Neural crest cell (in vitro differentiated cells): ENCODE data around the gene GPHN. TPM values are rescaled to one million over a fixed set of nuclear protein-coding genes. Genes with fewer than 3 reads are reported as not detected.

ENCODE experiments used
- DNase-seq: peaks from one replicate; pipeline ENCODE4 v3.0.0; 2021; ENCODE audit warnings: low read depth, mixed read lengths, low spot score
- H3K27ac Mint-ChIP-seq: one replicate; pipeline ENCODE4 v1.8.0; 2021; ENCODE audit warnings: mild to moderate bottlenecking, mixed read lengths; ENCODE audit not compliant: unreplicated experiment
- H3K27me3 Mint-ChIP-seq: 2 replicates; pipeline ENCODE4 v1.8.0; 2021; ENCODE audit warnings: low read depth, mild to moderate bottlenecking, mixed read lengths
- H3K36me3 Mint-ChIP-seq: 2 replicates; pipeline ENCODE4 v1.8.0; 2021; ENCODE audit warnings: low read depth, mild to moderate bottlenecking, mixed read lengths
- H3K4me1 Mint-ChIP-seq: 2 replicates; pipeline ENCODE4 v1.8.0; 2021; ENCODE audit warnings: mixed read lengths
- H3K4me3 Mint-ChIP-seq: one replicate; pipeline ENCODE4 v1.8.0; 2021; ENCODE audit warnings: mild to moderate bottlenecking, mixed read lengths
- H3K9me3 Mint-ChIP-seq: 2 replicates; pipeline ENCODE4 v1.8.0; 2021; ENCODE audit warnings: mixed read lengths
- total RNA-seq: library from RNA; stranded (reverse); gene quantifications from 2 replicates; pipeline ENCODE4 v1.2.1, GENCODE V29; 2021
- TF ChIP-seq, protein P1 (sequence below): fragments of 200-600 bp; sonication (generic); conservative IDR thresholded peaks from 2 replicates; pipeline ENCODE4 v1.5.0; 2021; ENCODE audit warnings: antibody characterized with exemption, mild to moderate bottlenecking

GPHN gene
- total RNA-seq, 1 donor from 2014 or later: 43.5 TPM

DNA sequence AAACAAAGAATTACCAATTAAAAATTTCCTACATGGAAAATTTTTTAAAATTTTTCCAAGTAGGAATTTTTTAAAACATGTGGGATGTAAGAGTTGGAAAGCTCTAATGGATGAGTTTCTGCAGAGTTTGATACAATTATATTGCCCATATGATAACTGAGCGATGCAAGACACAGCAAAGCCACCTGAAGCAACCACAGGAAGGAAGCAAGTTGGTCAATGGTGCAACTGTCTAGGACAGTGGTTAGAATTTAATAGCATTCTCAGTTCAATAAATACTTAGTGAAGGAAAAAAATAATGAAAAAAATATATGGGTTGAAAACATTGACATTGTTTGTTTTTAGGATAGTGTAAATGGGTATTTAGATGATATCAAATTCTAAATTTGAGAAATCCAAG is 502.7 kb downstream of the GPHN start:
- H3K27ac Mint-ChIP-seq: no peak overlapping the region
- no peaks in the 10 kb centered on the region for H3K9me3 Mint-ChIP-seq
- TF ChIP-seq, protein P1, sequence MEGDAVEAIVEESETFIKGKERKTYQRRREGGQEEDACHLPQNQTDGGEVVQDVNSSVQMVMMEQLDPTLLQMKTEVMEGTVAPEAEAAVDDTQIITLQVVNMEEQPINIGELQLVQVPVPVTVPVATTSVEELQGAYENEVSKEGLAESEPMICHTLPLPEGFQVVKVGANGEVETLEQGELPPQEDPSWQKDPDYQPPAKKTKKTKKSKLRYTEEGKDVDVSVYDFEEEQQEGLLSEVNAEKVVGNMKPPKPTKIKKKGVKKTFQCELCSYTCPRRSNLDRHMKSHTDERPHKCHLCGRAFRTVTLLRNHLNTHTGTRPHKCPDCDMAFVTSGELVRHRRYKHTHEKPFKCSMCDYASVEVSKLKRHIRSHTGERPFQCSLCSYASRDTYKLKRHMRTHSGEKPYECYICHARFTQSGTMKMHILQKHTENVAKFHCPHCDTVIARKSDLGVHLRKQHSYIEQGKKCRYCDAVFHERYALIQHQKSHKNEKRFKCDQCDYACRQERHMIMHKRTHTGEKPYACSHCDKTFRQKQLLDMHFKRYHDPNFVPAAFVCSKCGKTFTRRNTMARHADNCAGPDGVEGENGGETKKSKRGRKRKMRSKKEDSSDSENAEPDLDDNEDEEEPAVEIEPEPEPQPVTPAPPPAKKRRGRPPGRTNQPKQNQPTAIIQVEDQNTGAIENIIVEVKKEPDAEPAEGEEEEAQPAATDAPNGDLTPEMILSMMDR: no peak
- H3K4me1 Mint-ChIP-seq: no peaks in the 10 kb centered on the region
- H3K4me3 Mint-ChIP-seq: no peak overlapping the region
- H3K36me3 Mint-ChIP-seq: no peaks in the 10 kb centered on the region
- DNase-seq: no peak
- H3K27me3 Mint-ChIP-seq: no peaks in the 10 kb centered on the region

DNA sequence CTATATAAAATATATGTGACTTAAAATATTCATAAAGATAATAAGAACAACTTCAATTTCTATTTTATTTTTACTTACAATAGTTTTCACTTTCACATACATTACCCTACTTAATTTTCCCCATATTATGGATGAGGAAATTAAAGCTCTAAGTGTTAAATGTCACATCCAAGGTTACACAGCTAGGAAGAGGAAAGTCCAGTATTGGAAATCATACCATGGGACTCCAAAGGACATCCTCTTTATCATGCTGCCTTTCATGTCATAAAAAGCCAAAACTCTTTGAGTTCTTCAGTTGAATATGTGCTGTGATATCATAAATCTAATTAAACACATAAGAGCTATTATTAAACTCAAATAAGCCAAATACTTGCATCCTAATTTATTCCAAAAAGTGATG is 508.9 kb downstream of the GPHN start:
- Mint-ChIP-seq H3K4me3 (no peak overlapping the region), H3K36me3 (no peaks in the 10 kb centered on the region), H3K27ac (no peak overlapping the region), H3K4me1 (peaks cover 2% of the 10 kb centered on the region), H3K9me3 (no peaks in the 10 kb centered on the region), H3K27me3 (no peaks in the 10 kb centered on the region)
- TF ChIP-seq, protein P1: no peak
- no peak for DNase-seq

GRCh38 chr14:67018720-67019119 is 510.8 kb downstream of the GPHN start:
- TF ChIP-seq, protein P1: no peak
- Mint-ChIP-seq H3K4me3 (no peak overlapping the region), H3K4me1 (peaks cover 4% of the 10 kb centered on the region), H3K36me3 (no peaks in the 10 kb centered on the region), H3K9me3 (no peaks in the 10 kb centered on the region), H3K27me3 (no peaks in the 10 kb centered on the region), H3K27ac (no peak overlapping the region)
- no peak for DNase-seq

DNA sequence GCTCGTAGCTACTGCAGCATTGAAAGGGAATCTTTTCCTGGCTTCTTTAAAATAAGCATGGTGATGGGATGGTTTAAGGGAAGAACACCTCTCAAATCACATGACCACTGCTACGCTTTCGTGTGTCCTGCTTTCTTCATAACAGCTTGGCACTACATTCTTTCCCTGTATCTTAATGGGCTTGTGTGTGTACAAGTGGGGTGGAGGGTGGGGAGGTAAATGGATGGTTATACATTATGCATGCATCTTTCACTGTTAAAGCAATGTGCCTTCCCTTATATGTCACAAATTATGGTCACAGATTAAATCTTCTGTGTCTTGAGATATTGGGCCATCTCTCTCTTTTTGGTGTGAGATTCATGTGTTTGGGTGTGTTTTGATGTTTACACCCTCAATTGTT is 511.8 kb downstream of the GPHN start:
- peaks cover 3% of the 10 kb centered on the region for H3K9me3 Mint-ChIP-seq
- no peaks in the 10 kb centered on the region for H3K27me3 Mint-ChIP-seq
- H3K4me3 Mint-ChIP-seq: no peak overlapping the region
- H3K4me1 Mint-ChIP-seq: peaks cover 4% of the 10 kb centered on the region
- H3K36me3 Mint-ChIP-seq: peaks cover 5% of the 10 kb centered on the region
- DNase-seq: no peak
- H3K27ac Mint-ChIP-seq: no peak overlapping the region
- TF ChIP-seq, protein P1: no peak

GRCh38 chr14:67031920-67032774 is 524.2 kb downstream of the GPHN start:
- TF ChIP-seq, protein P1: no peak
- H3K36me3 Mint-ChIP-seq: peaks cover 25% of the 10 kb centered on the region
- H3K4me1 Mint-ChIP-seq: no peaks in the 10 kb centered on the region
- H3K9me3 Mint-ChIP-seq: peaks cover 13% of the 10 kb centered on the region
- H3K27me3 Mint-ChIP-seq: no peaks in the 10 kb centered on the region
- no peak overlapping the region for H3K27ac Mint-ChIP-seq
- no peak for DNase-seq
- H3K4me3 Mint-ChIP-seq: no peak overlapping the region
